Measurements from ENCODE around the gene AFF3. TPM values are rescaled to one million over a fixed set of nuclear protein-coding genes. Genes with fewer than 3 reads are reported as not detected.

Gene AFF3
- total RNA-seq, 1 donor from 2014 or later = 7.3 TPM

DNA sequence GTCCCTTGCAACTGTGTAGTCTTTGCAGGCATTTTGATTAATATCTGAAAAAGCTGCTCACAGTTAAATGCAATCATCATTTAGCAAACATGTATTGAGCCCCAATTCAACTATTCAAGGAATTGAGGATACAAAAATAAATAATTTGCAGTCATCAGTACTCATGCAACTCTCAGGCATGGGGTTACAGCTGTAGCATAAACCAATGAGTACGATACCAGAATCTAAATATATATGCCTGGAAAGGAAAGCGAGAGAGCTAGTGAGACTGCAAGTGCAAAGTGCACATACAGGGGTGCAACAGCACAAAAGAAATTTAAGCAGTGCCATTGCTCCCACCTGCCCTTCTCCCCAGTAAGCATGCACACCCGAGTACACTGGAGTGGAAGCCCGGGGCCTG is 216.4 kb downstream of the AFF3 start:
- Mint-ChIP-seq H3K4me3 (ENCODE audit: low read depth) (no peak overlapping the region), H3K27ac (no peak overlapping the region), H3K27me3 (peaks cover 8% of the 10 kb centered on the region), H3K36me3 (ENCODE audit: insufficient read depth) (peaks cover 2% of the 10 kb centered on the region), H3K4me1 (ENCODE audit: low read depth) (no peaks in the 10 kb centered on the region), H3K9me3 (ENCODE audit: low read depth) (peaks cover 8% of the 10 kb centered on the region)
- TF ChIP-seq, protein P1, sequence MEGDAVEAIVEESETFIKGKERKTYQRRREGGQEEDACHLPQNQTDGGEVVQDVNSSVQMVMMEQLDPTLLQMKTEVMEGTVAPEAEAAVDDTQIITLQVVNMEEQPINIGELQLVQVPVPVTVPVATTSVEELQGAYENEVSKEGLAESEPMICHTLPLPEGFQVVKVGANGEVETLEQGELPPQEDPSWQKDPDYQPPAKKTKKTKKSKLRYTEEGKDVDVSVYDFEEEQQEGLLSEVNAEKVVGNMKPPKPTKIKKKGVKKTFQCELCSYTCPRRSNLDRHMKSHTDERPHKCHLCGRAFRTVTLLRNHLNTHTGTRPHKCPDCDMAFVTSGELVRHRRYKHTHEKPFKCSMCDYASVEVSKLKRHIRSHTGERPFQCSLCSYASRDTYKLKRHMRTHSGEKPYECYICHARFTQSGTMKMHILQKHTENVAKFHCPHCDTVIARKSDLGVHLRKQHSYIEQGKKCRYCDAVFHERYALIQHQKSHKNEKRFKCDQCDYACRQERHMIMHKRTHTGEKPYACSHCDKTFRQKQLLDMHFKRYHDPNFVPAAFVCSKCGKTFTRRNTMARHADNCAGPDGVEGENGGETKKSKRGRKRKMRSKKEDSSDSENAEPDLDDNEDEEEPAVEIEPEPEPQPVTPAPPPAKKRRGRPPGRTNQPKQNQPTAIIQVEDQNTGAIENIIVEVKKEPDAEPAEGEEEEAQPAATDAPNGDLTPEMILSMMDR (IDR thresholded peaks at IDR 0.05; ENCODE audit: unreplicated experiment) = no peak
- DNase-seq (ENCODE audit: low spot score, unreplicated experiment) = no peak

DNA sequence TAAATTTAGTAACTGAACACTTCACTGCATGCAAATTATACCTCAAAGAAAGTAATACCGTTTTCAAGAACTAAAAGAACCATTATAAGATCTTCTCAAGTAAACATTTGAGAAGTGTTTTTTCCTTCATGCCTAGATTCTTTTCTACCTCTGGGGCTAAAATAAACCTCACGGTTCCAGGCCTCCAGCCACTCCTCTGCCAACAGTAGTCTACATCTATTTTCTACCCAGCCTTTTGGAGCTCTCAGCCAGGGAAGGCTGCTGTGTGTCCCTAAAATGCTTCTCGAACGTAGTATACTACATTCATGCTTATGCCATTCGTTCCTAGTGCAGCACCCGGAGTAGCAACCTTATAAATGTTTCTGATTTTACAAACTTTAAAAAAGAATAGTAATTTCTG is 219.7 kb downstream of the AFF3 start:
- no peak for DNase-seq (ENCODE audit: low spot score, unreplicated experiment)
- H3K9me3 Mint-ChIP-seq (ENCODE audit: low read depth) = peaks cover 6% of the 10 kb centered on the region

DNA sequence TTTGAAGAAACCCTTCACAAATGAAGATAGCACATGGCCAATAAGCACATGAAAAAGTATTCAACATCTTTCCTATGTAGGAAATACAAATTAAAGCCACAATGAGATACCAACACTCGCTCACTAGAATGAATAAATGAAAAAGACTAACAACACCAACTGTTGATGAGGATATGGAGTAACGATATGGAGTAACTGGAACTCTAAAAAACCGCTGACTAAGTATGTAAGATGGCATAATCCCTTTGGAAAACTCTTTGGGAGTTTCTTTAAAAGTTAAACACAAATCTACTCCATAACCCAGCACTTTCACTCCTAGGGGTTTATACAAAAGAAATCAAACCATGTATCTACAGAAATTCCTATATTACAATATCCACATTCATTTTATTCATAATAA is 220.5 kb downstream of the AFF3 start:
- TF ChIP-seq, protein P1 (IDR thresholded peaks at IDR 0.05; ENCODE audit: unreplicated experiment) = no peak
- H3K4me1 Mint-ChIP-seq (ENCODE audit: low read depth) = no peaks in the 10 kb centered on the region
- peaks cover 2% of the 10 kb centered on the region for H3K27me3 Mint-ChIP-seq
- H3K36me3 Mint-ChIP-seq (ENCODE audit: insufficient read depth) = peaks cover 2% of the 10 kb centered on the region
- H3K27ac Mint-ChIP-seq = no peak overlapping the region
- H3K4me3 Mint-ChIP-seq (ENCODE audit: low read depth) = no peak overlapping the region
- peaks cover 6% of the 10 kb centered on the region for H3K9me3 Mint-ChIP-seq (ENCODE audit: low read depth)
- DNase-seq (ENCODE audit: low spot score, unreplicated experiment) = no peak

More for the DNA sequence above, 219.7 kb downstream of the AFF3 start:
- Mint-ChIP-seq H3K4me1 (ENCODE audit: low read depth) (no peaks in the 10 kb centered on the region), H3K4me3 (ENCODE audit: low read depth) (no peak overlapping the region), H3K27ac (no peak overlapping the region), H3K27me3 (no peaks in the 10 kb centered on the region), H3K36me3 (ENCODE audit: insufficient read depth) (peaks cover 2% of the 10 kb centered on the region)
- TF ChIP-seq, protein P1 (IDR thresholded peaks at IDR 0.05; ENCODE audit: unreplicated experiment) = no peak

DNA sequence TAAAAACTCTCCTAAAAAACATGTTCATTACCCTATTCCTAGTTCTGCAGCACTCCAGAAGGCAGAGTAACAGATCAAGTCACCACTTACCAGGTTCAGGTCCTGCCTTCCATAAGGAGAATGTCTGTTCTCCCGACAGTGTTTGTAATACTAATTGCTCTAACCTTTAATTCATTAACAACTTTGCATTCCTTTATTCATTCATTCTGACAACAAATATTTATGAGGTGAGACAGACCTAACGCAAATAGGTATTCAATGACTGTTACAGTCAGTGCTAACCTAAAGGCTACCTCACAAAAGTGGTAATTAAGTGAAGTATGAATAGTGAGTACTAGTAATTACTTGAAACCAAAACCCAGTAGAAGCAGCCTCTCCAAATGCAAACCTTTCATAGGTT is 224.0 kb downstream of the AFF3 start:
- TF ChIP-seq, protein P1 (IDR thresholded peaks at IDR 0.05; ENCODE audit: unreplicated experiment) = no peak
- H3K4me3 Mint-ChIP-seq (ENCODE audit: low read depth) = no peak overlapping the region
- H3K27me3 Mint-ChIP-seq = peaks cover 3% of the 10 kb centered on the region
- H3K9me3 Mint-ChIP-seq (ENCODE audit: low read depth) = peaks cover 6% of the 10 kb centered on the region
- DNase-seq (ENCODE audit: low spot score, unreplicated experiment) = no peak
- H3K36me3 Mint-ChIP-seq (ENCODE audit: insufficient read depth) = peaks cover 2% of the 10 kb centered on the region
- no peaks in the 10 kb centered on the region for H3K4me1 Mint-ChIP-seq (ENCODE audit: low read depth)
- no peak overlapping the region for H3K27ac Mint-ChIP-seq

DNA sequence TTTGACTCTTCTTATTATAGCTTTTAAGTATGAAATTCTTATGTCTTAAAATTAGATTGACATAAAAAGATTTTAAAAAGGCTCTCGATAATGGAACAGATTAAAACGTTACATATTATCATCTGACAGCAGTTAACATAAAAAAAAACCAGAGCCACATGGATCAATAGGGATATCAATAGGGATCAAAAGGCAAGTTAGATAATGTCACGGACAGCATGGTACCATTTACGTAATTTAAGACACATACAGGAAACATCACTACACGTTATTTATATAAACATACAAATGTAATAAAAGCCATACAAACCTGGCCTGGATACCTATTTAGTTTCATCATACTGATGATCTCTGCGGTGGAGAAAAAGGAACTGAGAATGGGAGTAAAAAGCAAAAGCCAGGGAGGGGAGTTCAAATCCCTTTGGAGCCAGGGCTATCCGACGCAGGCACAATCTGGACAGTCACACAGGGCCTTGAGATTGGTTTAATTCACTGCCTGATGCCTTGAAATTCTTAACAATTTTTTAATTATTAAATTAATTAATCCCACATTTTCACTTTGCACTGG is 227.2 kb downstream of the AFF3 start:
- TF ChIP-seq, protein P1 (IDR thresholded peaks at IDR 0.05; ENCODE audit: unreplicated experiment) = no peak
- no peak for DNase-seq (ENCODE audit: low spot score, unreplicated experiment)
- Mint-ChIP-seq H3K4me1 (ENCODE audit: low read depth) (no peaks in the 10 kb centered on the region), H3K36me3 (ENCODE audit: insufficient read depth) (no peaks in the 10 kb centered on the region), H3K9me3 (ENCODE audit: low read depth) (no peaks in the 10 kb centered on the region), H3K27ac (no peak overlapping the region), H3K4me3 (ENCODE audit: low read depth) (no peak overlapping the region), H3K27me3 (peaks cover 3% of the 10 kb centered on the region)

All from progenitor cell of endocrine pancreas (in vitro differentiated cells).